ENCODE results near the gene LRRC7.
A peak's percentile ranks its signal among the peaks of the same experiment; 100 is the strongest.
"Not testable (repeated sequence)": the region's sequence is repeated elsewhere in the genome, so short reads cannot be mapped to it uniquely, and the experiment has no call there.

LRRC7 gene

DNA sequence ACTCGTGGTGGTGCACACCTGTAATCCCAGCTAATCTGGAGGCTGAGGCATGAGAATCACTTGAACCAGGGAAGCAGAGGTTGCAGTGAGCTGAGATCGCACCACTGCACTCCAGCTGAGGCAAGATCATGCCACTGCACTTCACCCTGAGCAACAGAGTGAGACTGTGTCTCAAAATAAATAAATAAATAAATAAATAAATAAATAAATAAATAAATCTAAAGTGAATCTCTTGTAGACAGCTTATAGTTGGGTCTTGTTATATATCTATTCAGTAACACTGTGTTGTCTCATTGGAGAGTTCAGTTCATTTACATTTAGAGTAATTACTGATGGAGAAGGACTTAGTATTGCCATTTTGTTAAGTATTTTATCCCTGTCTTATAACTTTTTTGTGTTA is 379.2 kb downstream of the LRRC7 start:
- DNase-seq (ENCODE audit: low spot score) = no peak
- no peak for FAIRE-seq

DNA sequence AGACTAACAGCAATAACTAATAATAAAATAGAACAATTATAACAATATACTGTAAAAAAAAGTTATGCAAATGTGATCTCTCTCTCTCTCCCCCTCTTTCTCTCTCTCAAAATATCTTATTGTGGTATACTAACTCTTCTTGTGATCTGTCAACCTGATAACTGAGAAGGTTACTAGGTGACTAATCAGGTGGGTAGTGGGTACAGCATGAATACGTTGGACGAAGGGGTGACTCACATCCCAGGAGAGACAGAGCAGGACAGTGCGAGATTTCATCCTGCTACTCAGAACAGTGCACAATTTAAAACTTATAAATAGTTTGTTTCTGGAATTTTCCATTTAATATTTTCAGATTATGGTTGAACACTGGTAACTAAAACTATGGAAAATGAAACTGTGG is 380.1 kb downstream of the LRRC7 start:
- FAIRE-seq (no peak), DNase-seq (ENCODE audit: low spot score) (peak; percentile 39)

DNA sequence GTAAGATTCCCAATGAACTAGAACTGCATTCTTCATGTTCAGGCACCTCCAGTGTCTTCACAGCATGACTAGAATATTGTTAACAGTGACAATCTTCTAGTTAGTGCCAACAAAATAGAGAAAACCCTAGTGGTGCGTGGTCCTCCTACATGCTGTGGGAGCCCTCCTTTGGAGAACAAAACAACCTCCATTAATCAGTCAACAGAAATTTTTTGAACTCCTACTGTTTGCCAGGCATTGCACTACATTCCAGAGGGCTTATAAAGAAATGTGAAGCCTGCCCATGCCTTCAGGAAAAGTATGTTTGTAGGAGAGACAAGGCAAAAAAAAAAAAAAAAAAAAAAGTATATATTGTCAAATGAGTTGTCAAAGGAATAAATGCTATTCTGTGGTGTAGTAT is 385.0 kb downstream of the LRRC7 start:
- DNase-seq (ENCODE audit: low spot score) = no peak

DNA sequence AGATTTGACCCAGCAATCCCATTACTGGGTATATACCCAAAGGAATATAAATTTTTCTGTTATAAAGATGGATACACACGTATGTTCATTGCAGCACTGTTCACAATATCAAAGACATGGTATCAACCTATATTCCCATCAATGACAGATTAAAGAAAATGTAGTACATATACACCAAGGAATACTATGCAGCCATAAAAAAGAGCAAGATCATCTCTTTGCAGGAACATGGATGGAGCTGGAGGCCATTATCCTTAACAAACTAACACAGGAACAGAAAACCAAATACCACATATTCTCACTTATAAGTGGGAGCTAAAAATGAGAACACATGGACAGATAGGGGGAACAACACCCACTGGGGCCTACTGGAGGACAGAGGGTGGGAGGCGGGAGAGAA is 394.7 kb downstream of the LRRC7 start:
- not testable (repeated sequence) for FAIRE-seq

More for the DNA sequence above, 385.0 kb downstream of the LRRC7 start:
- no peak for FAIRE-seq

DNA sequence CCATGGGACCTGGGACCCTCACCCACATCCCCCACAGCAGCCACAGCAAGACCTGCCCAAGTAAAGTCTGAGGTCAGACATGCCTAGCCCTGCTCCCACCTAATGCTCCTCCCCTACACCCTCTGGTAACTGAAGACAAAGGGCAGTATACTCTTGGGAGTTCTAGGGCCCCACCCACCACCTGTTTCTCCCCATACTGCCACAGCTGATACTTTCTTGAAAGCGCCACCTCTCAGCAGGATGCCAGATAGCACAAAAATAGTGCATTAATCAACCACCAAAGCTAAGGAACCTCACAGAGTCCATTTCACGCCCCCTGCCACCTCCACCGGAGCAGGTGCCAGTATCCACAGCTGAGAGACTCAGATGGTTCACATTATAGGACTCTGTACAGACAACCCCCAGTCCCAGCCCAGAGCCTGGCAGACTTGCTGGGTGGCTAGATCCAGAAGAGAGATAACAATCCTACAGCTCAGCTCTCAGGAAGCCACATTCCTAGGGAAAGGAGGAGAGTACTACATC is 399.6 kb downstream of the LRRC7 start:
- no peak for DNase-seq (ENCODE audit: low spot score)
- no peak for FAIRE-seq

More for the DNA sequence above, 394.7 kb downstream of the LRRC7 start:
- DNase-seq (ENCODE audit: low spot score) = not testable (repeated sequence)

DNA sequence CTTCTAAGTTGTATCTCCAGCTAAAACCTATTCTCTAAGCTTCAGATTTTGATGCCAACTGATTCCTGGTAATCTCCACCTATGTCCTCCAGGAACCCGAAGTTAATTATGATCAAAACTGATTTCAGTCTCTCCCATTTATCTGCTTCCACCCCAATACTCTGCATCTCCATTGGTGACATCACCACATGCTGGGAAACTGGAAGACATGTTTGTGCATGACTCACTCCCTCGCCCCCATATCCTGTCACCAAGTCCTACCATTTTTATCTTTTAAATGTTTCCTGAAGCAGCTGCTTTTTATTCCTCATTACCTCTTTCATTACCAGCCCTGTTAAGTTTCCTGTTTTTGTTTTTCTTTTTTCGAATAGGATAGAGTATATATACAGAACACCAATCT is 409.2 kb downstream of the LRRC7 start:
- DNase-seq (ENCODE audit: low spot score) = no peak
- FAIRE-seq = no peak

DNA sequence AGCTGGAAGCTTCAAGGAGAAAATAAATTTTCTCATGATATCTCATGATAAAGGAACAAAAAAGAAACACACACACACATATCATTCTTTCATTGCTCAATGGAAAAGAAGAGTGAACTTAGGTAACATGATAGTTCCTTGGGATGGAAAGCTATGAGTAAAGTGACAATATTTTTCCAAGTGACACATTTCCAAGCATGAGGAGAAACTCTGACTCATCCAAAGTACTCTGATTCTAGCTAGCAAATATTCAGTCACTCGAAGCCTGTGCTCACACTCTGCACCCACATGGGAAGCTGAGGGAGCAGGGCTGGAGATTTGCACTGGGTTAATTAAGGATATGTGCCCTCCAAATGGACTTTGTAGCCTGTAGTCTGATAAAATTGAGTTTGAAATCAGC is 415.3 kb downstream of the LRRC7 start:
- FAIRE-seq (no peak), DNase-seq (ENCODE audit: low spot score) (peak; percentile 38)

DNA sequence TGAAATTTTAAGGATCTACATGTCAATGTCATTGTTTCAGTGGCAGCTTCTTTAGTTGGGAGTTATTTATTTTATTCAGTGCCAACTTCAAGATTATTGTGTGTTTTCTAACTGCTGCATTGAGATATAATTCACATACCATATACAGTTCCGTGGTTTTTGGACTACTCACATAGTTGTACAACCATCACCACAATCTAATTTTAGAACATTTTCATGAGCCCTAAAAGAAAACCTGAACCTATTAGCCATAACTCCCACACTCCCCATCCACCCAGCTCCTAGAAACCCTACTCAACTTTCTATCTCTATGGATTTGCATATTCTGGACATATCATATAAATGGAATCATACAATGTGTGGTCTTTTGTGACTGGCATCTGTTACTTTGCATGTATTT is 417.7 kb downstream of the LRRC7 start:
- FAIRE-seq = no peak
- no peak for DNase-seq (ENCODE audit: low spot score)

DNA sequence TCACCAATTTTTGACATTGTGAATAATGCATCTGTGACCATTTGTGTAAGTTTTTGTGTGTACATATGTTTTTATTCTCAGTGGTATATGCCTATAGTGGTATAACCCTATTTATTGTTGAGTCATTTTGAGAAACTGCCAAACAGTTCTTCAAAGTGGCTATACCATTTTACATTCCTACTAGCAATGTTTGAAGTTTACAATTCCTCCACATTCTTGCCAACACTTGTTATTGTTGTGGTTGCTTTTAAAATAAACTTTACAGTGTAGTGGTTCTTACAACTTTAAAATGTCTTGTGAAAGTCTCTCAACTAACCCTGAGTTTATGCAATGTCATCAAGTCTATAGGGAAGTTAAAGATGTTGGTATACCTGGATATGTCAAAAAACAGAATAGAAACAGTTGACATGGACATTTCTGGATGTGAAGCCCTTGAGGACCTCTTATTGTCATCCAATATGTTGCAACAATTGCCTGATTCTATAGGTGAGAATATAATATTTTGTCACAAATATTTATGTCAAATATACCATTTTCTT is 418.2 kb downstream of the LRRC7 start:
- DNase-seq (ENCODE audit: low spot score) (no peak), FAIRE-seq (no peak)

DNA sequence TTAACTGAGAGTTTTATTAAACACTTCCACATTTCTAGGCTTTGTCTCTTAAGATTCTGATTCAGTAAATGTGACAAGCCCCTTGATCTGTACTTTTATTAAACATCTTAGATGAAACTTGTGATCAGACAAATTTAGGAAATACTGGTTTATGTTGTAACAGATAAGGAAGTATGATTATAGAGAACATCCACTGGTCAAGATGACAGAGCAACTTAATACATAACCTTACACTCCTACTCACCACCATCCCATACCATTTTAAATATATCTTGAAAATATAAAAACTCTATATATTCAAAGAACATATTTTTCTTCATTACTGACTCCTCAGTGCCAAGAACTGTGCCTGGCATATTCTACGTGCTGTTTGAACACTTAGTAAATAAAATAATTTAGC is 420.2 kb downstream of the LRRC7 start:
- no peak for FAIRE-seq
- DNase-seq (ENCODE audit: low spot score) = no peak

DNA sequence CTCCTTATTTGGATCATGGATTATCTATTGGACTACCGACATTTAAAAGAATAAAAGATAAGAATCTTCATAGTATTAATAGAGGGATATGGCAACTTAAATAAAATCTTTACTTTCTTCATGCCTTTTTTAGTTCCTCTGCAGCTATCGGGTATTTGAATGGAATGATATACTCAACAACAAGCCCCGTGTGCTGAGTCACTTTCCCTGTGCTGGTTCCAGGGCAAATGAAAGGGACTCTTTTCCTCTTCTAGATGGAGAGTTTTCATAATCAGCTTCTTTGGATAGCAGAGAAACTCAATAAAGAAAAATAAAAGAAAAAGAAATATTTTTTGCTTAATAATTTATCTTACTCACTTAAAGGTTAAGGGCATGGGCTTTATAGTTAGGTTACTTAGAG is 423.9 kb downstream of the LRRC7 start:
- DNase-seq (ENCODE audit: low spot score) (no peak), FAIRE-seq (no peak)

DNA sequence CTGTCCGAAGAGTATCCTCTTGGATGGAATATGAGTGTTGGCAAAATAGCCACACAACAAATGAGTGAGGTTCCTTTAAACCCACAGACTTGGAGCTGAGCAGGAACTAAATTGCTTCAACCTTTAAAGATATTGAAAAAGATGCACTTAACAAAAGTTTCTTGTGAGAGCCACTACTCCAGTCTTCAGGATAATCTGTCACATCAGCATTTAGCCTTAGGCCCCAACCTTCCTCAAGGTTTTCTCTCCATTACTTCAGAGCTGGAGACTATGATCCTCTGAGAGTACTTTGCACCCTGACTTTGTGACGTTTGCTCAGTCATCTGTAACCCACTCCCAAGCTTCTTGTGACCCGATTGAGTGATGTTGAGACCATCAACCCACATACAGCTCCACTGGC is 424.9 kb downstream of the LRRC7 start:
- DNase-seq (ENCODE audit: low spot score) (no peak), FAIRE-seq (no peak)

DNA sequence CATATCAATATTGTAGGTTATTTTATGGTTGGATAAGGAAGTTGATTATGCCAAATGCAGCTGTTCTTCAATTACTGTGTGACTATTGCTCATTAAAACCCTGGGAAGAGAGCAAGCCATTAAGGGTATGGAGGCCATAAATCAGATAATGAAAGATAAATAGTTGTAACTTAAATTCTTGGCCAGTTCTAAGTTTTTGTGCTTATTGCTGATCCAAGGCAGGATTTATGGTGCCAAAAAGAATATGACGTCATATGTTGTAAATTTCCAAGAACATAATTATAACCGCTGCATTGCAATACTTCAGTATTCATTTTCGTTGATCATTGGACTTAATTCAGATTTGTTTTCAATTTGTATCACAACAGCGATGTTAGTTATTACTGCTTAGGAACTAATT is 426.1 kb downstream of the LRRC7 start:
- DNase-seq (ENCODE audit: low spot score) (no peak), FAIRE-seq (no peak)

DNA sequence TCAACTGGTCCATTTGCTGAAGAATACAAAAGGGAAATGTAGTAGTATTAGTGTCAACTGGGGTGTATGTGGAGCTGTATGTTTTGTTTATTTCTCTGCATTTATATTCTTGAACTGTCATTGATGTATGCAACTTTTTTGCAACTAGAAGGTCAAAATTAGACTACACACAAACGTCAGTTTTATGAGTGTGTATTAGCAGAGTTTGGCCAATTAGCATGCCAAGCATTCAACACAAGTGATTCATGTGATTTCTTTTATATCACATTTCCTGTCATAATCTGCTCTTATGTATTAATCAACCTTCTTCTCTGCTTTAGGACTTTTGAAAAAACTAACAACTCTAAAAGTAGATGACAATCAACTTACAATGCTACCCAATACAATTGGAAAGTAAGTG is 426.5 kb downstream of the LRRC7 start:
- DNase-seq (ENCODE audit: low spot score) = no peak
- no peak for FAIRE-seq

DNA sequence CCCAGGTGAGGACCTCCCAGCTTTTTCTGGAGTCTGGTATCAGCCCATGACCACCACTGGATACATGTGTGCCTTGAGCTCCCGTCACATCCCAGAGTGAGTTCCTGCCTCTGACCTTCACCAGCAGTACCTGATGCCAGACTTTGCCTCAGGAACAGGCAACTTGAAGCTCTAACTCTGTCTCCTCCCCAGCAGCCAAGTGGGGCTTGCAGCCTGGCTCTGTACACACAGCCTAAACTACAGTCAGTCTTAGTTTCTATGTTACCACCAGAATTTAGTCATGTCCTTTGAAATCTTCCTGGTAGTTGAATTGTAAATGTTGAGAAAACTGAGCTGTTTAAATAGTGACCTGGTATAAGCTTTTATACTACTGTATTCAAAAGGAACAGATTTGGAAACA is 431.1 kb downstream of the LRRC7 start:
- no peak for FAIRE-seq

DNA sequence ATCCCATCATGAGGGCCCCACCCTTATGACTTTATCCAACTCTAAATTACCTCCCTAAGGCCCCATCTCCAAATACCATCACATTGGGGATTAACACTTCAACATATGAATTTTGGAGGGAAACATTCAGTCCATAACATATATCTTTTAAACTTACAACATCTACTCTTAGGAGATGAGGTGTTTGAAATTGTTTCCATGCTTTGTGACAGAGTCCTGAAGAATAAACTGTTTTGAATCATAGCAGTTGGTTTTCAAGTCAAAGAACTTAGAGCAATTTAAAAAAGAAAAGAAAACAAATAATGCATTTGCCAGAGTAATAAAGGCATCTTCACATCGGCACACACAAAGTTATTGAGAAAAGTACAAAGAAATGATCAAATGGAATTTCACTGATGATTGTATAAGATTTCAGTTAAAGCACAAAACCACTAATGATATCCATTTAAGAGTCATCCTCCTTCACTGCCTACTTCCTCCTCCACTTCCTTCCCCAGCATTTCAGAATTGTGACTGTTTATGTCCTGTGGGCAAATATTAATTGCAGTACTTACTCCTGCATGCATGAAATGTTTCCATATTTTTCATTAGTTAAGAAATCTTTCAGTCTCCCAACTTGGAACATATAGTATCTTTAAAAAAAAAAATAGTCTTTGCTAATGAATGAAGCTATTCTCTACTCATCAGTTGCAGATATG is 435.6 kb downstream of the LRRC7 start:
- FAIRE-seq (no peak), DNase-seq (ENCODE audit: low spot score) (no peak)

More for the DNA sequence above, 431.1 kb downstream of the LRRC7 start:
- no peak for DNase-seq (ENCODE audit: low spot score)

DNA sequence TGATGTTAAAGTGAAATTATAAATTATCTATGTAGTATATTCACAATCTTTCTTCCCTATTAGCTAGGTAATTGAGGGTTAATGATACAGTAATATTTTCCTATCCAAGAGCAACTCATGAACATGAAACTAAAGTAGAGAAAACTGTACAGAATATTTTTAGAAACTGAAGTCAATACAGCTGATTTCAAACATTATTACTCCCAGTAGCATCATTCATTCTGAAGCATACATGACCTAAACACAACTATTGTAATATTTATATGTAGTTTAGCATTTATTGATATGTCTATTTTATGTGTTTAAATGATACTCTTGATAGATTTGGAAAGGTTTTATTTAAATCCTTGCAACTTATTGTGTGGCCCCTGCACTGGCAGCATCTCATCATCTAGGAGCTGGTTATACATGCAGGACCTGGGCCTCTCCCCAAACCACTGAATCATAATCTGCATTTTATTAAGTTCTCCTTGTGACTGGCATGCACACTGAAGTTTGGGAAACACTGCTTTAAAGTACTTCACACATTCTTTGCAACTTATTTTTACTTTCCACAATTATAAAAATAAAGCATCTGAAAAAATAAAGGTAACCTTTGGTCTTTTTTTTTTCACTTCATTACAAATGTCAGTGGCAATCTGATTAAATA is 437.8 kb downstream of the LRRC7 start:
- DNase-seq (ENCODE audit: low spot score) (no peak), FAIRE-seq (no peak)

DNA sequence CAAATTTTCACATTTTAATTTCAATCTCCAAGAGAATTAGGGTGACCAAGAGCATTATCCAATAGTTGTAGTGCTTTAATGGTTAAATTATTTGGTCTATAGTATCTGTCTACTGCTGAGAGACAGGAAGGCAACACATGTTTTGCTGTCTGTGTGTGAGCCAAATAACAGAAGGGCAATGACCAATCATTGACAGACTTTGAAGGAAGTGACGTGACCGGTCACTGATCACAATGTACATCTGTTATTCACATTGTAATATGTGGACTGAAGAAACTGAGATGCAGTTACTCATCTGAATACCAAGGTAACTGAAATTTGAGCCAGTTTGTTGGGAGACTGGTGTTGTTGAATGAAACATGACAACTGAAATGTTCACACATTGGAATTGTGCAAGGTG is 440.9 kb downstream of the LRRC7 start:
- FAIRE-seq (no peak), DNase-seq (ENCODE audit: low spot score) (no peak)

DNA sequence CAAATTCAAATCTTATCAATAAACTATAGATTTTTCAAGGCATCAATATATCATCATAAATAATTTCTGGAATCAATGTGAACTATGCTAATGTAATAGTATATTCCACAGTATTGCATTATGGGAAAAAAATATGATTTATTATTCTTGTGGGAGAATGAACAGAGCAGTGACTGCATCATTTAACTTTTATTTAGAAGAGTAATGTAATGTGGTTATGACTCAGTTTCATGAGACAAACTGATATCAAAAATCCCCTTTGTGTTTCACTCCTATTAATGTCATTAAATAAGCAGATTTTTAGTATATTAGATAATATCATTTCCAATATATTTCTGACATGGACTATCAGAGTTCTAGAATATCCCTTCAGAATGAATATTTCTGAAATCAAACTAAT is 450.0 kb downstream of the LRRC7 start:
- FAIRE-seq = no peak
- DNase-seq (ENCODE audit: low spot score) = no peak

DNA sequence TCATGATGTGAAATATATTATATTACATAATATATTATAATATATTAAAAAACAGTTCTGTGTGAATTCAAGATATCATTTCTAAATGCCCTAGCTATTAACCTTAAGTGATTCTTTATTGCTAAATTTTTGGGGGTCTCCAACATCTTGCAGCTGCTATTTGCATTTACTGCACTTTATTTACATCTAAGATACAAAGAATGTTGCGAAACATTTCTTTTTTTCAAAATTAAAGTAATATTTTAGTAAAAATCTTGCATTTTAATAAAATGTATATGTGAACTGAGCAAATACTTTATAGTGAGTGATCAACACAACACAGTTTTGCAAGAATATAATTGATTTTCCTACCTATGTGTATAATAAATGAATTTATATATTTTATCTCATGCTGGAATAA is 456.6 kb downstream of the LRRC7 start:
- DNase-seq (ENCODE audit: low spot score) (no peak), FAIRE-seq (no peak)

DNA sequence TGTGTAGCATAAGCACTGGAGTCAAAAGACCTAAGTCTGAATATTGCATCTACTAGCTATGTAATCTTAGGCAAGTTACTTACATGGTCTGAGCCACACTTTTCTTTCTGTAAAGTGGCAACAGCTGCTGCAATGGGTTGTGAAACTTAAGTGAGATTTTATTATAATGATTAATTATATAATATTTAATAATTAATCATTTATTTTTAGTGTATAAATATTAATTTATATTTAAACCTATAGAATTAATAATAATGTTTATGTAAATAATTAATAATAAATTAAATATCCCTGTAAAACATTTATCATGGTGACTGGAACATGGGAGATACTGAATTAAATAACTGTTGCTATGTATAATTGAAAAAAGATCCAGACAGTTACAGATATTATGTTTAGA is 457.3 kb downstream of the LRRC7 start:
- DNase-seq (ENCODE audit: low spot score) = no peak
- FAIRE-seq = no peak

DNA sequence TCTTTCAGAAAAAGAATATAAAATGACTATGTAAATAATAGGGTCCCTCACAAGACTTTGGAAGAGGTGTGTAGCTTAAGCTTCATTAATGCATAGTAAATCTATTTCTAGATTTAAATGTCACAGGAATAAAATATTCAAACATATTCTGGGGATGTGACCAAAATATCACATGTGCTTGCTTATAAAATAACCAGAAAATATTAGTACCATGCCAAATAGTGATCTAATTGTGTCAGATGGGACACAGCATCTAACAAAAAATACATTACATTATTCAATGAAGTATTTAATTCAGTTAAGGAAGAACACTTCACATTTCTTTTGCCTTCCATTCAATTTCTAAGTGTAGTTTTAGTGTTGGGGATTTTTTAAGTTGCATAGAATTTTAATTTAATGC is 458.1 kb downstream of the LRRC7 start:
- FAIRE-seq (no peak), DNase-seq (ENCODE audit: low spot score) (no peak)
